ENCODE measurements around the gene LRRC59.

LRRC59 gene

GRCh38 chr17:50360486-50361115 lies 36.7 kb downstream of the LRRC59 start:
- no peak for DNase-seq

DNA sequence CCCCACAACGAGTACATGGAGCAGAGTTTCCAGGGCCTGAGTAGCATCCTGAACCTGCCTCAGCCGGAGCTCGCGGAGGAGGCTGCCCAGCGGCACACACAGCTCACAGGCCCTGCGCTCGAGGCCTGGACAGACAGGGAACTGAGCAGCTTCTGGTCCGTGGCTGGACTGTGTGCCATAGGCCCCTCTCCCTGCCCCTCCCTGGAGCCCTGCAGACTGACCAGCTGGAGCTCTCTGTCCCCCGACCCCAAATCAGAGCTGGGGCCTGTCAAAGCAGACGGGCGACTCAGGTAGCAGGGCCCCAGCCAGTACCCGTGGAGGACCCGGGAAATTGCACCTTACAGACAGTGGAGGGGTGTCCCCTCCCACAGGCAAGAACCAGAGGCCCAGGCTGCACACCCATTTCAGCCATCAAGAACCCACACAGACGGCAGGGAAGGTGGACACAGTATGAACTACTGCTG lies 37.3 kb downstream of the LRRC59 start:
- no peak for DNase-seq

DNA sequence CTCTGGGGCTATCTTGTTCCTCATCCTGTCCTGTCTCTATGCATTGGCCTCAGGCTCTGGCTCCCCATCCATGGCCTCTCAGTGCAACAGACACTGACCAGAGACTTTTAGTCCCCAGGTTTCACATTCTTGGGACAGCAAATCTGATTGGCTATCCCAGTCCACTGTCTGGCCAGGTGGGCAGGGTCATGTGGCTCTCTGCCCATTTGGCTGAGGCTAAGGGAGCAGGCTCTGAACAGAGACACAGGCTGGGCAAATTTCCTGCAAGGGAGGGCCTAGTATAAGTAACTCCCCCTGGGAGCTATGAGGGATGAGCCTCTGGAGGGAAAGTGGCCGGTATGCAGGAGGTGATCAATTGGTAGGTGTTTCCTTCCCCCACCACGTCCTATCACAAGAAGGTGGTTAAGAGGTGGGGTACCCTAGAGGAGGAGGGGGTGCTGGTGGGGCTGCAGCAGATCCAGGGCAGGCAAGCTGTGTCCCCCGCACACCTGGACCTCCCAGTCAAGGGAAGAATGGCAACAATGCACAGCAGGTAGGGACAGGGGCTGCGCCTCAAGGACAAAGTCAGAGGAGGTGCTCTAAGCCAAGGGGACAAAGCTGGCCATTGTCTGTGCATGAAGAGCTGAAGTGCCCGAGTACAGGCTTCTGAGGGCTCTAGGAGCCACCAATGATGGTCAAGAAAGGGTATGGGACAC lies 38.2 kb downstream of the LRRC59 start:
- no peak for DNase-seq

GRCh38 chr17:50358177-50358576 lies 39.1 kb downstream of the LRRC59 start:
- DNase-seq: no peak

DNA sequence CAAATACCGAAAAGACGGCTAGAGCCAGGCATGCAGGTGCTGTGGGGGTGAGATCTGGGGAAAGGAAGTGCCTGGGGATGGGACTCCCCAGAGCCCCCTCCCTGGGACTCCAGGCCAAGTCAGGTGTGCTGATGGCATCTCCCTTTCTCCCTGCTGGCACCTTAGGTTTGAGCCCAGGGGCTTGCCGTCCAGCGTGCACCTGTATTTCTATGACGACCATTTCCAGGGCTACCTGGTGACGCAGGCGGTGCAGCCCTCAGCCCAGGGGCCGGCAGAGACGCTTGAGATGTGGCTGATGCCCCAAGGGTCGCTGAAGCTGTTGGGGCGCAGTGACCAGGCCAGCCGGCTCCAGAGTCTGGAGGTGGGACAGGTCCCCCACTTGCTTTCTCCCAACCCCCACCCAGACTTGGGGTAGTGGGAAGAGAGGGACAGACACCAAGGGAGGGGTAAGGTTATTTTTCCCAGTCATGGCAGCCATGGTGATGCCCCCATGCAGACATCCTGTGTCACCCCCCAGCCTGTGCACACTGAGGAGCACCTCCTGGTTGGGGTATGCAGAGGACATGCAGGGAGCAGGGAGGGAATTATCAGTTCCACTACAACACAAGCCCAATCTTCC lies 40.3 kb downstream of the LRRC59 start:
- DNase-seq: no peak

DNA sequence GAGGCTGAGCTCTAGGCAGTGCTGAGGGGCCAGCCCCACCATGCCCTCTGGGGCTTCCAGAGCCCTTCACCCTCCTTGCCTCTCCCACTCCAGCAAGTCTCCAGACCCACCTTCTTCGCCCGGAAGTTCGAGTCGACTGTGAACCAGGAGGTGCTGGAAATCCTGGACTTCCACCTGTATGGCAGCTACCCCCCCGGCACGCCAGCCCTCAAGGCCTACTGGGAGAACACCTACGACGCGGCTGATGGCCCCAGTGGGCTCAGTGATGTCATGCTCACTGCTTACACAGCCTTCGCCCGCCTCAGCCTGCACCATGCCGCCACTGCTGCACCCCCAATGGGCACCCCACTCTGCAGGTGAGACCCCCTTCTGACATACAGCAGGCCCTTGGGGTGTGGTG lies 40.9 kb downstream of the LRRC59 start:
- no peak for DNase-seq

DNA sequence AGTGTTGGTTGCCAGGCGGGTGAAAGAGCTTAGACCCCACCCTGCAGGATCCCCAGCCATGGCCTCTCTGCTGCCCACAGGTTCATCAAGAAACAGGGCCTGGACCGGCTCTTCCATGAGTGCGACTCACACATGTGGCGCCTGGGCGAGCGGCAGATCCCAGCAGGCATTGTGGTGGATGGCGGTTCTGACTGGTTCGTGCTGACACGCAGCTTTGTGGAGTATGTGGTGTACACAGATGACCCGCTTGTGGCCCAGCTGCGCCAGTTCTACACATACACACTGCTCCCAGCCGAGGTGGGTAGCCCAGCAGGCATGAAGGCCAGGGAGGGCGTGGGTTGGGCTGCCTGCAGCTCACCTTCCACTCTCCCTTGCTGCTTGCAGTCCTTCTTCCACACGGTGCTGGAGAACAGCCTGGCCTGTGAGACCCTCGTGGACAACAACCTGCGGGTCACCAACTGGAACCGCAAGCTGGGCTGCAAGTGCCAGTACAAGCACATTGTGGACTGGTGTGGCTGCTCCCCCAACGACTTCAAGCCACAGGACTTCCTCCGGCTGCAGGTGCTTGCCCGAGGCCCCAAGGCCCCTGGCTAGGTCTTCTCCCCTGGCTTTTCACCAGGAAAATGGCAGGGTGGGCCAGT lies 41.5 kb downstream of the LRRC59 start:
- DNase-seq: no peak

DNA sequence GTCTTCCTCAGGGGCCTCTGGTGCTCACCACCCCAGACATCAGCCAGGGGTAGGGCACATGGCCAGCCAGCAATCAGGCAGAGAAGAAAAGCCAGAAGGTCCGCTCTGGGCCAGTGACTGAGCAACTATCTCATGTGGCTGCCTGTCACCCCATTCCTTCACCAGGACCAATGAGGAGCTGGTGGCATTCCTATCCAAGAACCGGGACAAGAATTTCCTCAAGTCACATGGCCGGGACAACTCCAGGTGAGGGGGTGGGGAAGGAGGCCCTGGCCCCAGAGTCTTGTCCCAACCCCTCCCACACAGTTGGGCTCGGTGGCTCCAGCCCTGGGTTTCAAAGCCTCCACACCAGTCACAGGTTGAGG lies 42.0 kb downstream of the LRRC59 start:
- DNase-seq: no peak

DNA sequence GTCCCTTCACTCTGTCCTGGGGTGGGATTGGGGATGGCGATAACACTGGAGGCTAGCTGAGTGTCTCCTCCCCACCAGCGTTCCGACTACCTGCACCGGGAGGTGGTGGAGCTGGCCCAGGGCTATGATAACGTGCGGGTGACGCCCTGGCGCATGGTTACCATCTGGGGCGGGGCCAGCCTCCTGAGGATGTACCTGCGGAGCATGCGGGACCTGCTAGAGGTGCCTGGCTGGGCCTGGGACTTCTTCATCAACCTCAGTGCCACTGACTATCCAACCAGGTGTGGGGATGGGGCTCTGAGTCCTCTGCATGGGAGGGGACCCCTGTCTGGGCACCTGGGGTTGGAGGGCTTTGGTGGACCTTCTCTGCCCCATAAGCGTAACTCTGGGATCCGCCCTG lies 42.5 kb downstream of the LRRC59 start:
- DNase-seq: no peak

DNA sequence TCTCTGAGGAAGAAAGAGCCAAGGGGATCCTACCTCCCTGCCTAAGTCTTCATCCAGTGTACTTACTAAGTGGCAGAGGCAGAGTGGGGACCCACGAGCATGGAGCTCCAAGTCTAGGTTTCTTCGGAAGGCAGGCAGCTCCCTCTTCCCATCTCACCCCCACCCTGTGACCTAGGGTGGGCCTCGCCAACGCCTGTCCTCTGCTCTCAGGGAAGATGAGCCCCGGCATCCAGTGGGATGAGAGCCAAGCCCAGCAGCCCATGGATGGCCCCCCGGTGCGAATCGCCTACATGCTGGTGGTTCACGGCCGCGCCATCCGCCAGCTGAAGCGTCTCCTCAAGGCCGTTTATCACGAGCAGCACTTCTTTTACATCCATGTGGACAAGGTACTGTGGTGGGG lies 43.1 kb downstream of the LRRC59 start:
- no peak for DNase-seq

- DNase-seq: no peak
Observed at GRCh38 chr17:50353600-50354195, 43.6 kb downstream of the LRRC59 start.

DNA sequence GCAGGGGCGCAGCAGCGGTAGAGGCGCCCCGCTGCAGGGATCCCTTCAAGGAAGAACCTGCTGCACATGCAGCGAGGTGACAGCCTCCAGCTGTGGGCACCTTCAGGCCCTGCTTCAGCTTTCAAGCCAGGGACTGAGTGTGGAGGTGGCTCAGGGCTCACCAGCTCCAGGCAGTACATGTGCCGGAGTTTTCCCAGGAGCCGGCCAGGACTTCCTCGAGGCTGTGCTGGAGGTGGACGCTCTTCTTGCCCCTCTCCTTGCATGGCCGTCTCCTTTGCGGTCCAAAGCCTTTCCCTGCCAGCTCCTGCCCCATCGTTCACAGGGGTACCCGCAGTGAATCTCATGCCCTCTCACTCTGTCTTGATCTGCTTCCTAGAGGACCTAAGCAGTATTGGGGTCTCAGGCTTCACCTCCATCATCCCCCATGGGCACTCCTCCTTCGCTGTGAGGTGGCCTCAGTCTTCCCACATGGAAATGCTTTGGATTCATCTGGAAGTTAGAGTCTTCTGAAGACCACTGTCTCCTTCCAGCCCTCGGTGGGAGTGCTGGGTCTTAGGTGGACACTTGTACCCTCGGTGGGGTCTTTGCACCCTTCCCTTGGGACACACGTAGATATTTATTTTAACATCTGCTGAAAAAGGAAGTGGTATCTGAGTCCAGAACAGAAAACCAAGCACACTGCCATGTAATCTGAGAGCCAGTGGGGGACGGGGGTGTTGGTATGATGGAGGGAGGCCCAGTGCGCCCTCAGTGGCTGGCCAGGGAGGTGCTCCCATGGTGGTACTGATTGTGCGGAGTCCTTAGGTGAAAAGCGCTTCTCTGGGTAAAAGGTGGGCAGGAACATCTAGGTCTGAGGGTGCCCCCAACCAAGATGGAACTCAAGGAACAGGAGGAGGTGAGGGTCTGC lies 44.4 kb downstream of the LRRC59 start:
- no peak for DNase-seq

DNA sequence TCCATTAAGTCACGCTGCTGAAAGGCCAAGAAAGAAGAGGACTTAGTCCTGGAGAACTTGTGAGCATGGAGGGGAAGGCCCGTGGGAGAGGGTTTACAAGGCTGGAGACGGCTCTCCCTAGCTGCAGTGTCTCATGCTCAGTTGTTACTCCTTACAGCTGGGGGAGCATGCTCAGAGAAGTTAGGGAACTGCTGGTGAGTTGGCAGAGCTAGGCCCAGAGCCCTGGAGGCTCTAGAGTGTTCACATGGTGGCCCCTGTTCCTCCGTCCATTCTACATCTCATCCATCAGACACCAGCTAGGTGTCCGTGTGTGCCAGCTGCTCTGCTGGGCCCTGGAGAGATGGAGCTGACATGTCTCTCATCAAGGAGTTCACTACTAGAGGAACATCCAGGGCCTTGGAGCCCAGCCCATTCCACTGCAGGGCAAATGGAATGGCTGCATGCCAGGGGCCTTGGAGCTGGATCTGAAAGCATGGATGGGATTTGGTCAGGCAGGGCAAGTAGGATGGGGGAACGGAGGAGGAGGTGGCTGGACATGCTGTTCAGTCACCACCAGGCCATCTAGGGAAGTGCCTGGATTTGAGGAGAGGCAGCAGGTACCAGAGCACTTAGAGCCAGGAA lies 45.1 kb downstream of the LRRC59 start:
- no peak for DNase-seq

GRCh38 chr17:50350733-50351132 lies 46.6 kb downstream of the LRRC59 start:
- no peak for DNase-seq

DNA sequence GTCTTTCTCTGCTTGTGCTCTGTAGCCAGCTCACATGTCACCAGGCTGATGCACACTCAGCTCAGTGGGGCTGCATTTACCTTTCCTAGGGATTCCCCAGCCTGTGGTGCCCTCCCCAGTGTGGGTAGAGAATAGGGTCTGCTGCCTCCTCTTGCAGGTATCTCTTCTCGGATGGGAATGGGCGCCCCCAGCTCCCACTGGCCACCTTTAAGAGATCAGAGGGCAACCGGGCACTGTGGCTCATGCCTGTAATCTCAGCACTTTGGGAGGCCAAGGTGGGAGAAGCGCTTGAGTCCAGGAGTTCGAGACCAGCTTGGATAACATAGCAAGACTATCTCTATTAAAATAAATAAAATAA lies 48.1 kb downstream of the LRRC59 start:
- no peak for DNase-seq

DNA sequence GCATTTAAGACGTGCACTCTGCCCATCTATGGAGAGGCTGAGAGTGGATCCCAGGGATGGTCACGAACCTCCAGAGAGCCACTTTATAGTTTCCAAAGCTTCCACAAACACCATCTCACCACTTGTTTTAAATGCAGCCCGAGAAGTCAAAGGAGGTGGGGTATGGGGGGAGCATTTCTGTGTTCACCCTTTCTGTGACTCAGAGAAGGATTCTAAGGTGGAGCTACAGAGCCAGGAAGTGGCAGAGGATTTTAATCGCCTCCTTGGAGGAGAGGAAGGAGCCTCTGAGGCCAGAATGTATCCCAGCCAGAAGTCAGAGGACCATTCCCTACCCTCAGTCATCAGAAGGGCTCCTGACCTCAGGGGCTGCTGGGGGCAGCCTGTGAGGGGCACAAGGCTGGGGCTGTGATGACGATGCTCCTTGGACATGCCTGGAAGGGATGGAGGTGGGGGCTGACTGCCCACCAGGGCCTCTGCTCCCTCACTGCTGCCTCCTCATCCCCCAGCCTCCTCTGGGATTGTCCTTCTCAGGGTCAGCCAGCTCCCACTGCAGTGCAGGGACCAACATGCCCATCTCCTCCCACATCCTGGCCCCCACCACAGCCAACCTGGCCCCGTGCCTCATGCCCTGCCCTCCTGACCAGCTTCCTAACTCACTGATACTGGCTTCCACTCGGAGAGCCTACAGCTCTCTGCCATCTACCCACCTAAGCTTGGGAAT lies 48.6 kb downstream of the LRRC59 start:
- DNase-seq: no peak

DNA sequence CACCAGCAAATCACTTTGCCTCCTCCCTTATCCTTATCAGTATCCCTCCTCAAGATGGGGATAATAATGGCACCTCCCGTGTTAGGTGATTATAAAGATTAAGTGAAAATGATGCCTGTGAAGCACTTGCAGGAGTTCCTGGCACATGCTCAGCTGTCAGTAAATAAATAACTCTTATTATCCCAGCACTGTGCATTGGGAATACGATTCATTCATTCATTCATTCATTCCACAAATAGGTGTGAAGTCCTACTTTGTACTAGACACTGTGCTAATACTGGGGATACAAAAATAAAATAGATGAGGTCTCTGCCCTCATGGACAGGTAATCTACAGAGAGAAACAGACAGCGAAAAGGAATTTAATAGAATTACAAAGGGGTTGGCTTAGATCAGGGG lies 49.4 kb downstream of the LRRC59 start:
- DNase-seq: no peak

GRCh38 chr17:50347117-50347893 lies 50.0 kb downstream of the LRRC59 start:
- no peak for DNase-seq

DNA sequence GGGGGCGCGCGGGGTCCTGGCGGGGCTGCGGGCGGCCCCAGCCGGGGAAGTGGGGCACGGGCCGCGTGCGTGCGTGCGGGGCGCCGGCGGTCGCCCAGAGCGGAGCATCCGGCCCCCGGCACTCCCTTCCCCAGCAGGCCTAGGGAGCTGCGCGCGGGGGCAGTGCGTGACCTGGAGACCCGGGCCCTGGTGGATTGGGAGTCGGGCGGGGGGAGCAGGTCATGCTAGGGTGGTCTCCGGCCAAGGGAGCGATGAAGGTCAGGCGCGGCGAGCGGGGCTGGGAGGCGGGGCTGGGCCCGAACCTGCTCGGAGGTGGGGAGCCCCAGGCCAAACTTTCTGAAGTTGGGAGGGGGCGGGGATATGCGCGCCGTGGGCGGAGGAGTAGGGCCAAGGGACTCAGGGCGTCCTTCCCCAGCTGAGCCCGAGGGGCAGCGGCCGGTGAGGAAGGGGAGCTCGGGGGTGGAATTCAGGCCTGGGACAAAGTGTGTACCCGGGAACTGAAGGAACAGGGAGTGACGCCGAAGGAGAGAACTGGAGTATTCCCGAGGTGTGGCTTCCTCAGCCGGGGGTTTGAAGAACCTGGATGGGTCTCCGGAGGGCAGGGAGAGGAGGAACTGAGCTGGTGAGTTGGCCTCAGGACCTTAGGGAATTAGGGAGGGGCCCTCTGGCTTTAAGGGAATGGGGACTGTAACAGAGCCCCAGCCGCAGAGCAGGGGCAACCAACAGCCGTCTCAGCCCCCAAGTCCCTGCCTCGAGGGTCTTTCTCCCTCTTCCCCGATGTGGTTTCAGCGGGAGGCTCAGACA lies 50.8 kb downstream of the LRRC59 start:
- DNase-seq: peak; percentile 62

Measured in activated naive CD4-positive, alpha-beta T cell treated with Interleukin-2 at 50 U/mL for 16 hours (primary cell).